Hepatocyte (in vitro differentiated cells): ENCODE data around the gene SPINK13. TPM values are rescaled to one million over a fixed set of nuclear protein-coding genes. Genes with fewer than 3 reads are reported as not detected.

Source experiments
- DNase-seq: peaks from one replicate; pipeline ENCODE4 v3.0.0-alpha.2; 2016; ENCODE audit warnings: low spot score
- H2AFZ ChIP-seq: fragments of 200-600 bp; sonication (generic); 2 replicates; pipeline ENCODE4 v1.6.0; 2016; ENCODE audit warnings: antibody characterized with exemption, mild to moderate bottlenecking
- H3K27ac ChIP-seq: fragments of 200-600 bp; sonication (generic); 2 replicates; pipeline ENCODE4 v1.5.1; 2016; ENCODE audit warnings: mild to moderate bottlenecking
- H3K27me3 ChIP-seq: fragments of 200-600 bp; sonication (generic); 2 replicates; pipeline ENCODE4 v1.6.1; 2016
- H3K36me3 ChIP-seq: fragments of 200-600 bp; sonication (generic); replicated peaks from 2 replicates; pipeline ENCODE4 v1.5.1; 2016; ENCODE audit warnings: low read depth; ENCODE audit not compliant: insufficient read depth
- H3K4me1 ChIP-seq: fragments of 200-600 bp; sonication (generic); 2 replicates; pipeline ENCODE4 v1.5.1; 2016; ENCODE audit warnings: mild to moderate bottlenecking, moderate library complexity; ENCODE audit not compliant: insufficient read depth
- H3K4me2 ChIP-seq: fragments of 200-600 bp; sonication (generic); 2 replicates; pipeline ENCODE4 v1.6.0; 2016
- H3K4me3 ChIP-seq: fragments of 200-600 bp; sonication (generic); 2 replicates; pipeline ENCODE4 v1.5.1; 2016; ENCODE audit warnings: mild to moderate bottlenecking
- H3K79me2 ChIP-seq: fragments of 200-600 bp; sonication (generic); 2 replicates; pipeline ENCODE4 v1.6.0; 2017; ENCODE audit warnings: mild to moderate bottlenecking
- H3K9me2 ChIP-seq: fragments of 200-600 bp; sonication (generic); replicated peaks from 2 replicates; pipeline ENCODE4 v1.6.0; 2017; ENCODE audit warnings: mild to moderate bottlenecking; ENCODE audit not compliant: insufficient read depth
- H3K9me3 ChIP-seq: fragments of 200-600 bp; sonication (generic); 2 replicates; pipeline ENCODE4 v1.5.1; 2016; ENCODE audit warnings: low read depth, mild to moderate bottlenecking
- H4K20me1 ChIP-seq: fragments of 200-600 bp; sonication (generic); 2 replicates; pipeline ENCODE4 v1.6.0; 2016; ENCODE audit warnings: mild to moderate bottlenecking; ENCODE audit not compliant: insufficient read depth, poor library complexity, severe bottlenecking
- CTCF ChIP-seq: fragments of 200-600 bp; sonication (generic); IDR thresholded peaks from 2 replicates; pipeline ENCODE4 v1.5.1; 2016; ENCODE audit warnings: antibody characterized with exemption, mild to moderate bottlenecking; ENCODE audit not compliant: poor library complexity
- EZH2 ChIP-seq: fragments of 200-600 bp; sonication (generic); IDR thresholded peaks from 2 replicates; pipeline ENCODE4 v1.6.1; 2016; ENCODE audit warnings: antibody characterized with exemption, mild to moderate bottlenecking, borderline replicate concordance
- EZH2phosphoT487 ChIP-seq: fragments of 200-600 bp; sonication (generic); IDR thresholded peaks from one replicate; pipeline ENCODE4 v1.6.1; 2018; ENCODE audit warnings: antibody characterized with exemption, mild to moderate bottlenecking, low read depth, moderate library complexity; ENCODE audit not compliant: unreplicated experiment, severe bottlenecking
- WGBS: methylation state at CpG from one replicate; pipeline ENCODE4 v1.1.6; 2016; ENCODE audit warnings: low lambda C conversion rate; ENCODE audit errors: missing lambda C conversion rate; 5-methylcytosine and 5-hydroxymethylcytosine counted together
- polyA plus RNA-seq: library from polyadenylated mRNA; unstranded; fragments of >200 nt; fragmentation: Nextera tagmentation; extraction: Ambion mirVana; gene quantifications from 2 replicates; pipeline ENCODE4 v1.2.1, GENCODE V29; 2016
- total RNA-seq: library from RNA; depleted of rRNA; stranded (reverse); fragments of >200 nt; gene quantifications from 2 replicates; pipeline ENCODE4 v1.2.3, GENCODE V29; 2014

The SPINK13 gene
- total and polyA plus RNA-seq, 2 experiments from 2014 or later: 3.1 TPM; not detected in 1

- TF ChIP-seq EZH2phosphoT487: no peak
- TF ChIP-seq CTCF: peak; percentile 67
- TF ChIP-seq EZH2: no peak
- Histone ChIP-seq H2AFZ (no peak overlapping the region), H3K4me3 (no peak overlapping the region), H3K4me2 (no peak overlapping the region), H3K27ac (no peak overlapping the region), H3K79me2 (no peaks in the 10 kb centered on the region), H3K4me1 (no peaks in the 10 kb centered on the region), H3K9me2 (no peaks in the 10 kb centered on the region), H4K20me1 (no peaks in the 10 kb centered on the region), H3K9me3 (no peaks in the 10 kb centered on the region), H3K27me3 (no peaks in the 10 kb centered on the region), H3K36me3 (no peaks in the 10 kb centered on the region)
- peak; percentile 52 for DNase-seq
- WGBS: 47% methylated on average over 6 of the region's 6 CpGs
These were observed 21.9 kb downstream of the SPINK13 start for GRCh38 chr5:148290271-148291195.

DNA sequence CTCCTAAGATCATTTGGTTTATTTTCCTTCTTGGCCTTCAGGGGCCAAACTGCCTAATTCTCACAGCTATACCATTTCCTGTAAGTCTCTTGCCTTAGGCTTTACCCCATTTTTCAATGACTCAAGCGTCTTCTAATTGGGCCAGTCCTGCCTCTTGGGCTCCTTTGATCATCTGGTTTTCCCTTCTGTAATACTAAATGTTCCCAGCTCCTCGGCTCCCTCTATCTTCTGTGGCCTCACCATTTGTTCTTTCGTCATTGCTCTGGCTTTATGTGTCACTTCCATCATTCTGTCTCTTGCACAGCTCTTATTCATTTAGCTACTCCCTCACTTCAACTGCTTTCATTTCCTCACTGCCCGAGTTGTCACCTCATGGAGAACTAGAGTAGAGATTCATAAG lies 29.1 kb downstream of the SPINK13 start:
- Histone ChIP-seq H4K20me1 (no peaks in the 10 kb centered on the region), H3K4me1 (no peaks in the 10 kb centered on the region), H3K27ac (no peak overlapping the region), H3K4me2 (no peak overlapping the region), H3K27me3 (peaks cover 3% of the 10 kb centered on the region), H3K79me2 (no peaks in the 10 kb centered on the region), H3K4me3 (no peak overlapping the region), H3K9me3 (no peaks in the 10 kb centered on the region), H3K9me2 (no peaks in the 10 kb centered on the region), H3K36me3 (no peaks in the 10 kb centered on the region), H2AFZ (no peak overlapping the region)
- DNase-seq: no peak
- WGBS: 70% methylated on average over 4 of the region's 4 CpGs
- no peak for TF ChIP-seq CTCF

- no peaks in the 10 kb centered on the region for H3K36me3 ChIP-seq
- WGBS: 73% methylated on average over 1 of the region's 1 CpG
These were observed 37.9 kb downstream of the SPINK13 start for GRCh38 chr5:148306446-148306845.

More at GRCh38 chr5:148306446-148306845, 37.9 kb downstream of the SPINK13 start:
- Histone ChIP-seq H3K4me2 (no peak overlapping the region), H3K4me1 (no peaks in the 10 kb centered on the region), H3K4me3 (no peak overlapping the region), H3K9me3 (no peaks in the 10 kb centered on the region), H3K27ac (no peak overlapping the region), H4K20me1 (no peaks in the 10 kb centered on the region), H3K9me2 (no peaks in the 10 kb centered on the region), H3K27me3 (peaks cover 3% of the 10 kb centered on the region), H3K79me2 (no peaks in the 10 kb centered on the region), H2AFZ (no peak overlapping the region)
- no peak for TF ChIP-seq EZH2
- no peak for TF ChIP-seq CTCF
- TF ChIP-seq EZH2phosphoT487: no peak
- DNase-seq: no peak
